Renal pelvis (tissue), 12 donors: ENCODE data around the gene RAB4A. TPM values are rescaled to one million over a fixed set of nuclear protein-coding genes. Genes with fewer than 3 reads are reported as not detected.

ENCODE experiments used
- DNase-seq: peaks from one replicate; pipeline ENCODE4 v3.0.0-alpha.2; 2013
- long read RNA-seq, 16 experiments: transcript quantifications; one replicate each; lab custom pipeline, GENCODE V29; 2026
- polyA plus RNA-seq, 3 donors: library from polyadenylated mRNA; unstranded; fragments of 120-200 nt; gene quantifications; one replicate each; pipeline ENCODE4 v1.2.1, GENCODE V29; 2013; ENCODE audit not compliant: insufficient read length in 3 of 3

The RAB4A gene
- polyA plus RNA-seq = 10 to 100 TPM; 51.9 to 62.5 (median 52.8) TPM
- long read RNA-seq, donor 1, transcript RAB4A-201 (8 exons, 2,966 nt) = major isoform, 36 of 38 reads
- long read RNA-seq, donor 1, partial matches to known transcripts = 0 of 38 reads
- long read RNA-seq, donor 1, other reads (novel, unspliced or antisense) = 0 of 38 reads
- long read RNA-seq, donor 2, transcript RAB4A-201 (8 exons, 2,966 nt) = major isoform, 34 of 37 reads
- long read RNA-seq, donor 2, partial matches to known transcripts = 0 of 37 reads
- long read RNA-seq, donor 2, other reads (novel, unspliced or antisense) = 0 of 37 reads
- long read RNA-seq, donor 3, transcript RAB4A-201 (8 exons, 2,966 nt) = major isoform, 24 of 27 reads
- long read RNA-seq, donor 3, partial matches to known transcripts = 0 of 27 reads
- long read RNA-seq, donor 3, other reads (novel, unspliced or antisense) = 0 of 27 reads
- long read RNA-seq, donor 4, transcript RAB4A-201 (8 exons, 2,966 nt) = major isoform, 37 of 42 reads
- long read RNA-seq, donor 4, partial matches to known transcripts = 0 of 42 reads
- long read RNA-seq, donor 4, other reads (novel, unspliced or antisense) = 0 of 42 reads
- long read RNA-seq, donor 5, transcript RAB4A-201 (8 exons, 2,966 nt) = major isoform, 20 of 27 reads
- long read RNA-seq, donor 5, partial matches to known transcripts = 7 of 27 reads
- long read RNA-seq, donor 5, other reads (novel, unspliced or antisense) = 0 of 27 reads
- long read RNA-seq, donor 6, transcript RAB4A-201 (8 exons, 2,966 nt) = major isoform, 37 of 37 reads
- long read RNA-seq, donor 6, partial matches to known transcripts = 0 of 37 reads
- long read RNA-seq, donor 6, other reads (novel, unspliced or antisense) = 0 of 37 reads
- long read RNA-seq, donor 7, transcript RAB4A-201 (8 exons, 2,966 nt) = major isoform, 42 of 44 reads
- long read RNA-seq, donor 7, partial matches to known transcripts = 0 of 44 reads
- long read RNA-seq, donor 7, other reads (novel, unspliced or antisense) = 0 of 44 reads
- long read RNA-seq, donor 8, transcript RAB4A-201 (8 exons, 2,966 nt) = major isoform, 19 of 20 reads
- long read RNA-seq, donor 8, partial matches to known transcripts = 0 of 20 reads
- long read RNA-seq, donor 8, other reads (novel, unspliced or antisense) = 0 of 20 reads
- long read RNA-seq, donor 9, transcript RAB4A-201 (8 exons, 2,966 nt) = major isoform, 38 of 40 reads
- long read RNA-seq, donor 9, partial matches to known transcripts = 0 of 40 reads
- long read RNA-seq, donor 9, other reads (novel, unspliced or antisense) = 0 of 40 reads
- long read RNA-seq, donor 10, transcript RAB4A-201 (8 exons, 2,966 nt) = major isoform, 20 of 20 reads
- long read RNA-seq, donor 10, partial matches to known transcripts = 0 of 20 reads
- long read RNA-seq, donor 10, other reads (novel, unspliced or antisense) = 0 of 20 reads
- long read RNA-seq, donor 11, transcript RAB4A-201 (8 exons, 2,966 nt) = major isoform, 24 of 29 reads
- long read RNA-seq, donor 11, partial matches to known transcripts = 5 of 29 reads
- long read RNA-seq, donor 11, other reads (novel, unspliced or antisense) = 0 of 29 reads
- long read RNA-seq, donor 12, transcript RAB4A-201 (8 exons, 2,966 nt) = major isoform, 40 of 49 reads
- long read RNA-seq, donor 12, partial matches to known transcripts = 8 of 49 reads
- long read RNA-seq, donor 12, other reads (novel, unspliced or antisense) = 0 of 49 reads
- long read RNA-seq, donor 13, transcript RAB4A-201 (8 exons, 2,966 nt) = major isoform, 23 of 34 reads
- long read RNA-seq, donor 13, partial matches to known transcripts = 9 of 34 reads
- long read RNA-seq, donor 13, other reads (novel, unspliced or antisense) = 0 of 34 reads
- long read RNA-seq, donor 14 = 0 reads
- long read RNA-seq, donor 15, transcript RAB4A-201 (8 exons, 2,966 nt) = major isoform, 50 of 52 reads
- long read RNA-seq, donor 15, partial matches to known transcripts = 0 of 52 reads
- long read RNA-seq, donor 15, other reads (novel, unspliced or antisense) = 0 of 52 reads
- long read RNA-seq, donor 16, transcript RAB4A-201 (8 exons, 2,966 nt) = major isoform, 36 of 40 reads
- long read RNA-seq, donor 16, partial matches to known transcripts = 0 of 40 reads
- long read RNA-seq, donor 16, other reads (novel, unspliced or antisense) = 0 of 40 reads

- peak; percentile 90 for DNase-seq
Observed at GRCh38 chr1:229270547-229271447, at the start of gene RAB4A. Gene RAB4A (plus strand): TSS chr1:229271111. CDS start chr1:229271340, 229 bp downstream.

- no peak for DNase-seq
Observed at GRCh38 chr1:229222081-229222480, 48.8 kb upstream of the RAB4A start.

GRCh38 chr1:229223498-229223897 is 47.4 kb upstream of the RAB4A start:
- no peak for DNase-seq

GRCh38 chr1:229224308-229224707 is 46.6 kb upstream of the RAB4A start:
- no peak for DNase-seq

GRCh38 chr1:229225331-229225782 is 45.6 kb upstream of the RAB4A start:
- DNase-seq = no peak

GRCh38 chr1:229226796-229227195 is 44.1 kb upstream of the RAB4A start:
- DNase-seq = no peak

- peak; percentile 75 for DNase-seq
Observed at GRCh38 chr1:229227298-229227919, 43.5 kb upstream of the RAB4A start.

GRCh38 chr1:229228522-229228921 is 42.4 kb upstream of the RAB4A start:
- no peak for DNase-seq

GRCh38 chr1:229229137-229229720 is 41.7 kb upstream of the RAB4A start:
- DNase-seq = no peak

GRCh38 chr1:229229721-229230139 is 41.2 kb upstream of the RAB4A start:
- no peak for DNase-seq

- no peak for DNase-seq
Observed at GRCh38 chr1:229230140-229230892, 40.6 kb upstream of the RAB4A start.

- no peak for DNase-seq
Observed at GRCh38 chr1:229230893-229231753, 39.8 kb upstream of the RAB4A start.

GRCh38 chr1:229231754-229232119 is 39.2 kb upstream of the RAB4A start:
- DNase-seq = no peak

GRCh38 chr1:229234870-229235472 is 35.9 kb upstream of the RAB4A start:
- DNase-seq = no peak

- no peak for DNase-seq
Observed at GRCh38 chr1:229237320-229237719, 33.6 kb upstream of the RAB4A start.

- DNase-seq = no peak
Observed at GRCh38 chr1:229238231-229238630, 32.7 kb upstream of the RAB4A start.
